ENCODE data around the gene PLA2G4F. TPM values are rescaled to one million over a fixed set of nuclear protein-coding genes. Genes with fewer than 3 reads are reported as not detected.
"Not testable (repeated sequence)": the region's sequence is repeated elsewhere in the genome, so short reads cannot be mapped to it uniquely, and the experiment has no call there.

Gene PLA2G4F
- total RNA-seq, 1 donor from 2014 or later: not detected

DNA sequence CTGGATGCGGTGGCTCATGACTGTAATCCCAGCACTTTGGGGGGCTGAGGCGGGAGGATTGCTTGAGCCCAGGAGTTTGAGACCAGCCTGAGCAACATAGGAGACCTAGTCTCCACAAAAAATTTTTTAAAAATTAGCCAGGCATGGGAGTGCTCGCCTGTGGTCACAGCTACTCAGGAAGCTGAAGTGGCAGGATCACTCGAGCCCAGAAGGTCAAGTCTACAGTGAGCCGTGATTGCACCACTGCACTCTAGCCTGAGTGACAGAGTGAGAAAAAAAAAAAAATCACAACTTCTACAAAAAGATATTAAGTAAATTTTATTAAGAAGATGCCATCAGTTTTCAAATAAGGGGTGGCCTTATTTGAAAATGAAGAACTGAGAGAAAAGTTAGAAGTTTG lies 50.1 kb downstream of the PLA2G4F start:
- FAIRE-seq (no peak), DNase-seq (ENCODE audit: low spot score in 2 of 2) (no peak)

DNA sequence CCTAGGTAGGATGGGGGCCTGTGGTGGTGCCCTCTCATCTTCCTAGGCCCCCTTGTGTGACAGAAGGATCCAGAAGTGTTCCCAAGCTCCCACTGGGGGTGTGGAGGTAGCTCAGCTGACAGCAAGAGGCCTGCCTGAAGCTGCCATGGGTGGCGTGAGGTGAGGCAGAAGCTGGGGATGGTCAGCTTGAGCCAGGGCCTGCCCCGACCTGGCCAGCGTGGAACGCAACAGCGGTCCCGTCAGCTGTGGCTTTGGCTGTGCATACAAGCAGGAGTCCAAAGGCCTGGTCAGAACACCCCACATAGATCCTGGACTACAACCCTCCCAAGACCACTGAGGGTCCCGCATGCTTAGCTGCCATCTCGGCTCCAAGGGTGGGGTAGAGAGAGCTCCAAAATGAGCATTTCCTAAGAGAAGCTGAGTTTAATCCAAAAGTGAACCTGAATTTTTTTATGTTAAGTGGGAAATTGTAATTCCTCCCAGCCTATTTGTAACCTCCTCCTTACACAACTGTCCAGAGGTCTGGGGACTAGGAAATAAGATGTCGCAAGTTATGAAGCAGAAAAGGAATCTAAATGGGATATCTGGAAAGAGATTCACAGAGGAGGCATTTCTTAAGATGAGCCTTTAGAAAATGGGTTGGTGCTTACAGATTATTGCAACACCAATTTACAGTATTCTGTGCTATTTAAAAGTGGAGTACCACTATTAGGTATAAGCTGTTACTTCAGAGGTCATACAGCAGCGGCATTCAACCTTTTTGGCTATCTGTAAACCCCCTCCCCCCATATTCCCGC lies 52.1 kb downstream of the PLA2G4F start:
- FAIRE-seq (no peak), DNase-seq (ENCODE audit: low spot score in 2 of 2) (no peak)

DNA sequence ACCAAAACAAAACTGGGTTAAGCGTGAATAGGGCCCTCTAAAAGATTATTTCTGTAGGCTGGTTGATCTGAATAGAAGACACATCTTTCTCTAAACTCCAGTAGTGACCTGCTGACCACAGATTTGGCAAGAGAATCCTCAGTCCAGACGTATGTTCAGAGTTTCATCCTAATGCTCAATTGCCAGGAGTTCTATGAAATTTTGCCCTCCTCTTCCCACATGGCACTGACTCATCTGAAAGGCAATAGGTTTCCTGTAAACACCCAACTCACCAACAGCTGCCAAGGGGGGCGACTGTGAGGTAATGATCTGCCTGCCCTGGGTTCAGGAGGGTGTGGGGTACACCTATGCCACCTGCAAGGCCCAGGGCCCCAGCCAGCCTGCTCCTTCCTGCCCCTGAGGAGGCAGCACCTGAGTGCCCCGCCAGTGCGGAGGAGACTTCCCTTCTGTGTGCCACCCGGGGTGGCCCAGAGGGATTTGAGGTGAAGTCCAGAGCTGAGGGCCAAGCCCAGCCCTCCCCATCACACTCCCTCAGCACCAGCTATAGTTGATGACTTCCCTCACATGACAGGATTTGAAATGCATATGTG lies 53.7 kb downstream of the PLA2G4F start:
- FAIRE-seq: no peak
- no peak for DNase-seq (ENCODE audit: low spot score in 2 of 2)

DNA sequence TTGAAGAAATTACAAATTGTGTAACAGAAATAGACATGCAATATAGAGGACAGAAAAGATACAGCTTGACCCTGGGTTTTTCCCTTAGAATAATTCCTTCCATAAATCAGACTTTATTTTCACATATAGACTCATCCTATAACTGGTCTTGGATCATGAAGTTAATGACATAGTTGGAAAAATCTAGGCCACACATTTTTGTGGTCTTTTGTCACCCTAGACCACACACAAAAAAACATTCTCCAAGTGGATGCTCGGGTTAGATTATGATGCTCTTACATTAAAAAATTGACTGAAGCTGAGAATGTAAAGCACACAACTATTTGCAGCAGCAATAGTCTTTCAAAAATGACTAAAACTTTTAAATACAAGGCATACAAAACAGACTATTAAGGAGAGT lies 54.6 kb downstream of the PLA2G4F start:
- DNase-seq (ENCODE audit: low spot score in 2 of 2) (no peak), FAIRE-seq (no peak)

DNA sequence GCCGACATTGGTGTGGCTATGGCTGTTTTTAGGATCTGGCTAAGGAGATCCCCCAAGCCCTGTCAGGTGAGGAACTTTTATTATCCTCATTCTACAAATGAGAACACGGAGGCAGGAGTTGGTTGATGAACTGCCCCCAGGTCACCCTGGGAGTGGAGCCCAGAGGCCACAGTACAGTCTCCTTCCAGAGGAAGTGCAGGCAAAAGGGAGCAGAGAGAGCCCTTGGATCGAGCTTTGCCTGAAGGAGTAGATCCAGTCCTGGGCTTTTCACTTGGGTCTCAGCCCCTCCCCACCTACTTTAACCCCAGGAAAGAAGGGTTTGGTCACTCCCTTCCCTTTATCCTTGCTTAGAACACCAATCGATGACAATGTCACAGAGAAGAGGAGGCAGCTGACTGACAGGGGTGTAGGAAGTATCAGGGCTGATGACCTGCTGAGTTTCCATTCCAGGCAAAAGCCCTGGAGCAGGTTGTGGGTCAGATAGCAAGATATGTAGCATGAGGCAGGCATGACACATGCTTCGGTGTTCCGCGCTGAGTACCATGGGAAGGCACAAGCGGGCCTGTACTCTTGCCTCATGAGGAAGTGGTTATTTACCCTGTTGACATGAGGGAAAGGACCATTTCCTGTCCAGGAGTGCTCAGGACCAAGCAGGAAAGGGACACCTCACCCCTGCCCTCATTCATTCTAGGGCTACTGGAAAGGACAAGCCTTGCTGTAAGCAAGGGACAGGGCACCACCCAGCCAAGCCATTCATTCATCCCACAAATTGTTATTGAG lies 56.2 kb downstream of the PLA2G4F start:
- FAIRE-seq: no peak
- no peak for DNase-seq (ENCODE audit: low spot score in 2 of 2)

DNA sequence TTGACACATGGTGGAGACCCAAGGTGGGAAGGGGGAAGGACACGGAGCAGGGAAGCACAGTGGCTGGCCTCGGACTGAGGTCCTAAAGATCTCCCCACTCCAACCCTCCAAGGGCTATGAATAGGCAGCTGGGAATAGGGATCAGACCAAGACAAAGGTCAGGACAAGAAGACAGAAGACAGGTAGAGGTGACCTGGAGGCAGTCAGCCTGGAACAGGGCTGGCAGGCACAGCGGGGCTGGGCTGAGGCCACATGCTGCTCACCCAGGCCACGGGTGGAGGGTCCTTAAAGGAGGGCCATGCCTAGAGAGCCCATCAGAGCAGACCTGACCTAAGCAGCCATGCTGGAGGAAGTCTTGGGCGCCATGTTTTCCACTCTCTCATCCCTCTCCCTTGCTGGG lies 59.4 kb downstream of the PLA2G4F start:
- FAIRE-seq: no peak
- no peak for DNase-seq (ENCODE audit: low spot score in 2 of 2)

DNA sequence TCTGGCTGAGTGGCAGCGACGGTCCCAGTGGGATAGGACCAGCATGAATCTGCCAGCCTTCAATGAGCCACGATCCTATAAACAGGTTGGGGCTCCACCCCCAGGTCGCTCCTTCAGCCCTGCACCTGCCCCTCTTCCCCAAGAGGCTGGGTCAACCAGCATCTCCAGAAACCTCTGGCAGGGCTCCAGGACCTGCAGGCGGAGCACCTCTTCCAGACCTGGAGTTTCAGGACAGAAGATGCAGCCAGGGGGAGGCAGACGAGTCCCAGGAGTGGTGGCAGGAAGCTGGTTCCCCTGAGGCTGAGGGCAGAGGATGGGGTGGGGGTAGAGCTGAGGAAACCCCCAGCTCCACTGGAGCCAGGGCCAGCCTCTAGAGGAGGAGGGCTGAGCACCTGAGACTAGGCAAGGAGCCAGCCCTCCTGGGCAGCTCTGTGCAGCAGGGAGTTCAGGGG lies 61.9 kb downstream of the PLA2G4F start, which contains the start of gene PLA2G4D:
TSS of gene PLA2G4D (minus strand) at position 51 of the 452 bp plus-strand sequence. CDS start 103 bp downstream, outside the sequence.
- no peak for FAIRE-seq
- no peak for DNase-seq (ENCODE audit: low spot score in 2 of 2)

DNA sequence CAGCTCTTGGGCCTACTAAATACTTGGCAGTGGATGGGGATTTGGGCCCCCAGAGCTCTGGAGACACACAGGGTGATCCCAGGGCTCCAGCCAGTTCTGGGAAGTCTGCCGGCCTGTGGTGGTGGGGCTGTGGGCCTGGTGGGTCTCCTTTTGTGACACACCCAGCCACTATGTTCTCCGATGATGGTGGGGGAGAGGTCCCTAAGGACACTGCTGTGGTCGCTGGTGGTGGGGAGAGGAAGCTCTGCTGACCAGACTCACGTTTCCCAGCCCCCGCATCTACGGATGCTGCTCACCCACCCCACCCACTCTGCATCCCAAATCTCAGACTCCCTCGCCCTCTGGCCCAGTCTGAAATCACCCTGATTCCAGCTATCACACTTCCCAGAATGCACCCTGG lies 62.5 kb downstream of the PLA2G4F start:
- no peak for DNase-seq (ENCODE audit: low spot score in 2 of 2)
- FAIRE-seq: no peak

DNA sequence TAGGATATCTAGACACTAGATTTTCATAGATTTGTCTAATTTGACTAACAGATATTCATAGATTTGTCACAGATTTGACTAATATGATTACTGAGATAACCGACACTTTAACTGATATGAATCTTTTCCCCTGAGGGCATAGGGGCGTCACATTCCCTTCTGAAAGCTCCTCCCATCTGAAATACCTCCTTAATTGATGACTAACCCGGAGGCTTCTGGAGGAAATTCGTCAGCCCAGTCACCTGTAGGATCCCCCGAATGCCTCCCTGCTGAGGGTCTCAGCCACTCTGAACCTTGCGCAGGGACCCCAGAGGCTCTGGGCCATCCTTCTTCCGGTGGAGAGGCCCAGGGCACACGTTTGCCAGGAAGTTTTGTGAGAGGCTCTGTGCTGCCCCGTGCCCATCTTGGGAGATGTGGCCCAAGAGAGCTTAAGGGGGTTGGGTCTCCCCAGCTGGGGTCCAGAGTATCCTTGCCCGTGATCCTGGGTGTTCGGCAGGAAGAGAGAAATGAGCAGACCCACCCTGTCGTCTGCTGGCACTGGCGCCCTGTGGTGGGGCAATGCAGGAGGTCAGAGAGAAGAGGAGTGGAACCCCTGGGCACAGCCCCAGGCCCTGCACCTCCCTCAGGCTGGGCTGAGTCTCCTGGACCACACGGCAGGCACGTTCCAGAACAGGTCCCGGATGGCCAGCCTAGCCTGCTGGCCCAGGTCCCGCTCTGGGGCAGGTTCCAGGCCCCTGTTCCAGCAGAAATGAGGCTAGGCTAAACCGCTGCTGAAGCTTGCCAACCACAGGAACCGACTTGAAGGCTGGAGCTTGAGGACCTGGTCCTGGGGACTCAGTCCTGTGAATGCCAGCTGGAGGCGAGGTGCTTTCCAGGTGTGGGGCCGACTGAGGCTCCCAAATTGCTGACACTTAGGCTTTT lies 63.8 kb downstream of the PLA2G4F start:
- FAIRE-seq: no peak
- DNase-seq (ENCODE audit: low spot score in 2 of 2): peak in 1 of 2 donors; percentile 38

DNA sequence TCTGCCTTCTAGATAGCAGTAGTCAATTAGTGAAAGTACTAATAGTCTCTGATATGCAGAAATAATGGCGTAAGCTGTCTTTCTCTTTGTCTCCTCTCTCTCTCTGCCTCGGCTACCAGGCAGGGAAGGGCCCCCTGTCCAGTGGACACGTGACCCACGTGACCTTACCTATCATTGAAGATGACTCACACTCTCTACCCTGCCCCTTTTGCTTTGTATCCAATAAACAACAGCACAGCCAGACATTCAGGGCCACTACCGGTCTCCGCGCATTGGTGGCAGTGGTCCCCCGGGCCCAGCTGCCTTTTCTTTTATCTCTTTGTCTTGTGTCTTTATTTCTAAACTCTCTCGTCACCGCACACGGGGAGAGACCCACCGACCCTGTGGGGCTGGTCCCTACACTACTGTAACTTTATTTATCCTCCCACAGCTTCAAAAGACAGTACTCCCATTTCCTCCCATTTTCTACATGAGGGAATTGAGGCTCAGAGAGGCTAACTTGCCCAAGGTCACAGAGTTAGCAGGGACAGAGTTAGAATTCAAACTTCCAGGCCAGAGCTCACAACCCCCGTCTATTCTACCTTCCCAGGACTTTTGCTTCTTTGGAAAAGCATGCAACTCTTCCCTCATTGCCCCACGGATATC lies 64.6 kb downstream of the PLA2G4F start:
- not testable (repeated sequence) for FAIRE-seq; DNase-seq (ENCODE audit: low spot score in 2 of 2)

DNA sequence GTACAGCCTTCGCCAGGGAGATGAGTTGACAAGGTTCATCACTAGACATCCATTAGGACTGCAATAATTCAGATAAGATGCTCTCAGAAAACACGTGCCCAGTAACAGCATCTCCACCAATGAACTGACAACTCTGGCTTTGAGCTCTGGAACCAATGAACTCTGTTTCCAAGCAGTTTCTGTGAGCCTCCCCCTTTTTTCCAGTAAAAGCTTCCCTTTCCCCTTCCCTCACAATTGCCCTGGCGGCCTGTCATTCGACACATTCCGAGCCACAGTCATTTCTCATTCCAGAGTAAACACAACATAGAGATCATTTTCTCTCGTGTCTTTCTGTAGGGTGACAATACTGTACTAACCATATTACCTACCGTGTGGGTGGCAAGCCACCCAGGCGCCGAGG lies 65.7 kb downstream of the PLA2G4F start:
- DNase-seq (ENCODE audit: low spot score in 2 of 2) (no peak), FAIRE-seq (no peak)

DNA sequence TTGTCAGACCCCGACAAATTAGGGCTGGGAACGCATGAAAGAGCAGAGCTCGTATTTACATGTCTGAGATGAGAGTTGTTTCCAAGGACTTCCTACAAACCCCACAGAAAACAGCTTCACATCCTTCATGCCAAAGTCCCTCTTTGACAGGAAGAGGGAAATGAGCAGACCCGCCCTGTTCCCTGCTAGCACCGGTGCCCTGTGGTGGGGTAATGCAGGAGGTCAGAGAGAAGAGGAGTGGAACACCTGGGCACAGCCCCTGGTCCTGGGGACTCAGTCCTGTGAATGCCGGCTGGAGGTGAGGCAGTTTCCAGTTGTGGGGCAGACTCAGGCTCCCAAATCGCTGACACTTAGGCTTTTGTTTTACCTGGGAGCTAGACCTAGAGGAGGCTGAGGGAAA lies 66.1 kb downstream of the PLA2G4F start:
- DNase-seq (ENCODE audit: low spot score in 2 of 2) (no peak), FAIRE-seq (no peak)

DNA sequence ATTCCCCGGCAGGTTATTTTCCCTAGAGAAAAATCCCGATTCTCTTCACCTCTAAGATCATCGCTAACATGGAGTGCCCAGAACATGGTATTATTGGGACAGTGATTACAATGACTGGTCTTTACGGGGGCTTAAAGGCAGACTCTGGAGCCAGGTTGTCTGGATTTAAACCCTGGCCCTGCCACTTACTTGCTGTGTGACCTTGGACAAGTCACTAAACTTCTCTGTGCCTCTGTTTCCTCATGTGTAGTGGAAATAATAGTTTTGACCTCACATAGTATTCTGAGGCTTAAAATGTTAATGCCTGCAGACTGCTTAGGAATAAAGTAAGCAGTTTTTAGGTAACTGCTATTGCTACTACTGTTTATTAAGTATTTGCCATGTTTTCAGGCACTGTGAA lies 66.5 kb downstream of the PLA2G4F start:
- FAIRE-seq: no peak
- DNase-seq (ENCODE audit: low spot score in 2 of 2): no peak

Small RNA genes within 50 kb of the gene (small RNA-seq; reads per million reads assigned to genes)
- 0.15 reads per million for gene MIR627

Other genes with a start within 250 kb of the PLA2G4F start
- 2.0 TPM for gene EHD4, start 184.1 kb downstream of the PLA2G4F start, total RNA-seq
- gene PLA2G4E, start 135.6 kb downstream of the PLA2G4F start, total RNA-seq: not detected
- gene PLA2G4D, start 62.1 kb downstream of the PLA2G4F start, total RNA-seq: under 0.01 TPM
- gene VPS39, start 51.7 kb upstream of the PLA2G4F start, total RNA-seq: 54.2 TPM
- gene GANC, start 116.6 kb upstream of the PLA2G4F start, total RNA-seq: 7.7 TPM
- gene TMEM87A, start 116.8 kb upstream of the PLA2G4F start, total RNA-seq: 68.1 TPM
- gene CAPN3, start 202.9 kb upstream of the PLA2G4F start, total RNA-seq: 2.0 TPM

Data from frontal cortex (tissue), 4 donors.